H9 (cell line): ENCODE measurements around the gene KAT6B. TPM values are rescaled to one million over a fixed set of nuclear protein-coding genes. Genes with fewer than 3 reads are reported as not detected.

ENCODE experiments used
- DNase-seq: peaks from one replicate; pipeline ENCODE4 v3.0.0-alpha.2; 2017
- H2AFZ ChIP-seq: one replicate; pipeline ENCODE4 v1.6.1; 2013; ENCODE audit warnings: mild to moderate bottlenecking, low read length, control low read depth, moderate library complexity
- H2AK5ac ChIP-seq: 2 replicates; pipeline ENCODE4 v1.6.1; 2013; ENCODE audit warnings: low read length, control low read depth, mixed read lengths; ENCODE audit not compliant: insufficient read length
- H2BK120ac ChIP-seq: one replicate; pipeline ENCODE4 v1.6.1; 2013; ENCODE audit warnings: low read depth, mild to moderate bottlenecking, low read length, control low read depth, inconsistent platforms; ENCODE audit not compliant: poor library complexity, severe bottlenecking
- H2BK12ac ChIP-seq: 2 replicates; pipeline ENCODE4 v1.6.1; 2013; ENCODE audit warnings: low read length, control low read depth, mixed read lengths, low read depth; ENCODE audit not compliant: insufficient read length
- H2BK15ac ChIP-seq: 2 replicates; pipeline ENCODE4 v1.6.1; 2013; ENCODE audit warnings: low read depth, low read length, control low read depth
- H2BK20ac ChIP-seq: one replicate; pipeline ENCODE4 v1.6.1; 2013; ENCODE audit warnings: low read depth, mild to moderate bottlenecking, low read length, control low read depth, inconsistent platforms; ENCODE audit not compliant: poor library complexity, severe bottlenecking
- H2BK5ac ChIP-seq: 2 replicates; pipeline ENCODE4 v1.6.1; 2013; ENCODE audit warnings: low read length, control low read depth, mixed read lengths; ENCODE audit not compliant: insufficient read length
- H3K14ac ChIP-seq: 2 replicates; pipeline ENCODE4 v1.6.1; 2013; ENCODE audit warnings: low read length, control low read depth; ENCODE audit not compliant: insufficient read depth
- H3K18ac ChIP-seq: 2 replicates; pipeline ENCODE4 v1.6.1; 2013; ENCODE audit warnings: low read depth, mild to moderate bottlenecking, mixed read lengths, low read length, control low read depth; ENCODE audit not compliant: insufficient read length
- H3K23ac ChIP-seq: 2 replicates; pipeline ENCODE4 v1.6.1; 2013; ENCODE audit warnings: low read length, control low read depth, mixed read lengths, low read depth; ENCODE audit not compliant: insufficient read length
- H3K23me2 ChIP-seq: 2 replicates; pipeline ENCODE4 v1.6.1; 2013; ENCODE audit warnings: low read depth, mild to moderate bottlenecking, mixed read lengths, low read length, control low read depth; ENCODE audit not compliant: insufficient read length, poor library complexity, severe bottlenecking
- H3K27ac ChIP-seq: 2 replicates; pipeline ENCODE4 v1.5.1; 2013; ENCODE audit warnings: low read length, control low read depth, mixed read lengths, low read depth; ENCODE audit not compliant: insufficient read length
- H3K27me3 ChIP-seq: 2 replicates; pipeline ENCODE4 v1.6.1; 2013; ENCODE audit warnings: low read length, control low read depth, inconsistent platforms; ENCODE audit not compliant: insufficient read depth
- H3K4ac ChIP-seq: 2 replicates; pipeline ENCODE4 v1.6.1; 2013; ENCODE audit warnings: low read depth, mild to moderate bottlenecking, control low read depth, inconsistent platforms, low read length, moderate library complexity
- H3K4me1 ChIP-seq: 2 replicates; pipeline ENCODE4 v1.6.1; 2013; ENCODE audit warnings: low read length, control low read depth, inconsistent platforms; ENCODE audit not compliant: insufficient read depth
- H3K4me2 ChIP-seq: 2 replicates; pipeline ENCODE4 v1.6.1; 2013; ENCODE audit warnings: low read length, control low read depth, mixed read lengths; ENCODE audit not compliant: insufficient read length, insufficient read depth
- H3K56ac ChIP-seq: 2 replicates; pipeline ENCODE4 v1.6.1; 2013; ENCODE audit warnings: low read depth, mild to moderate bottlenecking, mixed read lengths, low read length, control low read depth; ENCODE audit not compliant: insufficient read length
- H3K79me1 ChIP-seq: 2 replicates; pipeline ENCODE4 v1.6.1; 2013; ENCODE audit warnings: low read depth, mild to moderate bottlenecking, moderate library complexity, low read length, control low read depth, inconsistent platforms; ENCODE audit not compliant: insufficient read depth, poor library complexity, severe bottlenecking
- H3K79me2 ChIP-seq: 2 replicates; pipeline ENCODE4 v1.6.1; 2013; ENCODE audit warnings: low read length, control low read depth, inconsistent platforms; ENCODE audit not compliant: insufficient read depth
- H3K9ac ChIP-seq: 2 replicates; pipeline ENCODE4 v1.6.1; 2013; ENCODE audit warnings: low read length, control low read depth, mixed read lengths; ENCODE audit not compliant: insufficient read length; ENCODE audit errors: extremely low read depth
- H3K9me3 ChIP-seq: one replicate; pipeline ENCODE4 v1.6.1; 2013; ENCODE audit warnings: low read depth, low read length, inconsistent platforms; ENCODE audit not compliant: control insufficient read depth
- H3T11ph ChIP-seq: one replicate; pipeline ENCODE4 v1.6.1; 2013; ENCODE audit warnings: mild to moderate bottlenecking, low read length, control low read depth, inconsistent platforms
- H4K20me1 ChIP-seq: one replicate; pipeline ENCODE4 v1.6.1; 2013; ENCODE audit not compliant: control insufficient read depth, insufficient read length, insufficient read depth
- H4K5ac ChIP-seq: 2 replicates; pipeline ENCODE4 v1.6.1; 2013; ENCODE audit warnings: low read depth, mild to moderate bottlenecking, mixed read lengths, low read length, control low read depth; ENCODE audit not compliant: insufficient read length
- H4K8ac ChIP-seq: replicated peaks from 2 replicates; pipeline ENCODE4 v1.6.1; 2013; ENCODE audit warnings: low read length, control low read depth, mixed read lengths, low read depth; ENCODE audit not compliant: insufficient read length
- H4K91ac ChIP-seq: 2 replicates; pipeline ENCODE4 v1.6.1; 2013; ENCODE audit warnings: low read depth, mild to moderate bottlenecking, moderate library complexity, mixed read lengths, low read length, control low read depth; ENCODE audit not compliant: insufficient read length
- H3K27ac Mint-ChIP-seq, 3 experiments: 2 replicates in 2 of 3; 3 replicates in 1 of 3; pipeline ENCODE4 v1.8.0; 2020 to 2021; ENCODE audit warnings: mixed read lengths in 3 of 3, mild to moderate bottlenecking in 1 of 3, moderate library complexity in 1 of 3
- H3K27me3 Mint-ChIP-seq: 2 replicates; pipeline ENCODE4 v1.8.0; 2021; ENCODE audit warnings: low read depth, mild to moderate bottlenecking, moderate library complexity, mixed read lengths
- H3K36me3 Mint-ChIP-seq, 3 experiments: 2 replicates in 2 of 3; 3 replicates in 1 of 3; pipeline ENCODE4 v1.8.0; 2020 to 2021; ENCODE audit warnings: low read depth in 3 of 3, mixed read lengths in 3 of 3; ENCODE audit not compliant: insufficient read depth in 1 of 3
- H3K4me1 Mint-ChIP-seq, 2 experiments: 2 replicates each; pipeline ENCODE4 v1.8.0; 2020; ENCODE audit warnings: mixed read lengths in 2 of 2
- H3K4me3 Mint-ChIP-seq, 2 experiments: 2 replicates in 1 of 2; 3 replicates in 1 of 2; pipeline ENCODE4 v1.8.0; 2020 to 2021; ENCODE audit warnings: mild to moderate bottlenecking in 2 of 2, mixed read lengths in 2 of 2, moderate library complexity in 1 of 2
- H3K9me3 Mint-ChIP-seq, 2 experiments: 2 replicates in 1 of 2; 3 replicates in 1 of 2; pipeline ENCODE4 v1.8.0; 2020; ENCODE audit warnings: mild to moderate bottlenecking in 2 of 2, mixed read lengths in 2 of 2, moderate library complexity in 1 of 2
- CTCF ChIP-seq: fragments of 200-600 bp; sonication (generic); conservative IDR thresholded peaks from 3 replicates; pipeline ENCODE4 v1.8.0; 2021; ENCODE audit warnings: antibody characterized with exemption, mild to moderate bottlenecking
- WGBS: extraction: QIAGEN DNeasy Blood & Tissue Kit; methylation state at CpG from one replicate; pipeline ENCODE4 v1.1.7; 2013; ENCODE audit warnings: missing lambda C conversion rate, low lambda C conversion rate, mixed read lengths; ENCODE audit not compliant: insufficient read length; ENCODE audit errors: extremely low coverage; 5-methylcytosine and 5-hydroxymethylcytosine counted together
- total RNA-seq: library from RNA; stranded (reverse); gene quantifications from 2 replicates; pipeline ENCODE4 v1.2.1, GENCODE V29; 2021

The KAT6B gene
- total RNA-seq, 1 experiment from 2014 or later, result 34.2 TPM

- Mint-ChIP-seq H3K36me3 (peaks cover 0 to 9% (median 4%) of the 10 kb centered on the region in 3 experiments; a peak in 3 of 7 replicates), H3K27ac (no peak overlapping the region), H3K27me3 (peaks cover 14% of the 10 kb centered on the region), H3K4me1 (peaks cover 54 to 66% of the 10 kb centered on the region in 2 experiments), H3K4me3 (no peak overlapping the region), H3K9me3 (peaks cover 6 to 9% of the 10 kb centered on the region in 2 experiments)
- H2BK12ac ChIP-seq, result no peak overlapping the region
- peaks cover 6% of the 10 kb centered on the region for H3K4me1 ChIP-seq
- no peak overlapping the region for H2BK5ac ChIP-seq
- H2AK5ac ChIP-seq, result no peak overlapping the region
- no peak for TF ChIP-seq CTCF
- no peaks in the 10 kb centered on the region for H3K9me3 ChIP-seq
- no peak overlapping the region for H3K18ac ChIP-seq
- H3K9ac ChIP-seq, result no peak overlapping the region
- H3K4me2 ChIP-seq, result no peak overlapping the region
- no peak overlapping the region for H2BK20ac ChIP-seq
- no peak for DNase-seq
- no peak overlapping the region for H2BK120ac ChIP-seq
- H3K14ac ChIP-seq, result no peak overlapping the region
- WGBS, result no CpG with 5 or more reads among the region's 5 CpGs
- no peak overlapping the region for H3K27ac ChIP-seq
- no peak overlapping the region for H3K4ac ChIP-seq
- no peaks in the 10 kb centered on the region for H3K79me2 ChIP-seq
- H3K79me1 ChIP-seq, result no peaks in the 10 kb centered on the region
- H4K8ac ChIP-seq, result no peak overlapping the region
- H3K23ac ChIP-seq, result no peak overlapping the region
- H2AFZ ChIP-seq, result no peak overlapping the region
- H4K91ac ChIP-seq, result no peak overlapping the region
- no peak overlapping the region for H3K56ac ChIP-seq
- no peak overlapping the region for H3T11ph ChIP-seq
- no peak overlapping the region for H4K5ac ChIP-seq
- no peaks in the 10 kb centered on the region for H4K20me1 ChIP-seq
- no peak overlapping the region for H2BK15ac ChIP-seq
- no peaks in the 10 kb centered on the region for H3K23me2 ChIP-seq
- no peaks in the 10 kb centered on the region for H3K27me3 ChIP-seq
Measured at GRCh38 chr10:75081379-75081778, 255.0 kb downstream of the KAT6B start.
